SK-N-SH treated with all-trans-retinoic acid at 6 μM for 48 hours (cell line): Measurements from ENCODE around the gene CAND1.

Experiments
- ATAC-seq: fragments of 200-7000 bp; cut with Tn5 transposase; 3 replicates; pipeline ENCODE4 v1.9.1; 2020; ENCODE audit warnings: mild to moderate bottlenecking, moderate library complexity
- ARNTL ChIP-seq: fragments of 450-650 bp; formaldehyde crosslinking; IDR thresholded peaks from 2 replicates; pipeline ENCODE4 v1.5.0; 2020; ENCODE audit warnings: low read depth, mild to moderate bottlenecking, moderate library complexity, borderline replicate concordance
- BACH2 ChIP-seq: fragments of 250-450 bp; sonication (Bioruptor Pico); IDR thresholded peaks from 2 replicates; pipeline ENCODE4 v1.9.0; 2021; ENCODE audit warnings: mild to moderate bottlenecking, borderline replicate concordance
- CSDC2 ChIP-seq: fragments of 250-450 bp; sonication (Bioruptor Pico); IDR thresholded peaks from 2 replicates; pipeline ENCODE4 v1.5.0; 2020; ENCODE audit warnings: mild to moderate bottlenecking, moderate library complexity
- CSRNP3 ChIP-seq: fragments of 250-450 bp; sonication (Bioruptor Pico); IDR thresholded peaks from 2 replicates; pipeline ENCODE4 v1.5.1; 2021; ENCODE audit warnings: mild to moderate bottlenecking, moderate library complexity
- ESRRG ChIP-seq: fragments of 250-450 bp; sonication (Bioruptor Pico); IDR thresholded peaks from 2 replicates; pipeline ENCODE4 v1.6.1; 2021; ENCODE audit warnings: mild to moderate bottlenecking
- GLIS3 ChIP-seq: fragments of 250-450 bp; sonication (Bioruptor Pico); IDR thresholded peaks from 2 replicates; pipeline ENCODE4 v1.5.0; 2020; ENCODE audit warnings: mild to moderate bottlenecking, moderate library complexity
- ISL1 ChIP-seq: fragments of 250-450 bp; sonication (Bioruptor Pico); IDR thresholded peaks from 2 replicates; pipeline ENCODE4 v2.1.2; 2022; ENCODE audit warnings: mild to moderate bottlenecking, moderate library complexity
- OSR1 ChIP-seq: fragments of 250-450 bp; sonication (Bioruptor Pico); IDR thresholded peaks from 2 replicates; pipeline ENCODE4 v1.8.0; 2022; ENCODE audit warnings: moderate library complexity, mild to moderate bottlenecking, inconsistent platforms
- POU6F1 ChIP-seq: fragments of 250-450 bp; sonication (Bioruptor Pico); IDR thresholded peaks from 2 replicates; pipeline ENCODE4 v1.8.0; 2021; ENCODE audit warnings: low read depth, mild to moderate bottlenecking, moderate library complexity, borderline replicate concordance
- PPARA ChIP-seq: fragments of 250-450 bp; sonication (Bioruptor Pico); IDR thresholded peaks from 2 replicates; pipeline ENCODE4 v1.5.0; 2020; ENCODE audit warnings: mild to moderate bottlenecking, borderline replicate concordance
- RARB ChIP-seq: fragments of 250-450 bp; sonication (Bioruptor Pico); IDR thresholded peaks from 2 replicates; pipeline ENCODE4 v1.8.0; 2021; ENCODE audit warnings: mild to moderate bottlenecking, moderate library complexity
- TCF4 ChIP-seq: fragments of 250-450 bp; sonication (Bioruptor Pico); IDR thresholded peaks from 2 replicates; pipeline ENCODE4 v1.8.0; 2021; ENCODE audit warnings: mild to moderate bottlenecking, moderate library complexity, borderline replicate concordance
- TOX ChIP-seq: fragments of 250-450 bp; sonication (Bioruptor Pico); IDR thresholded peaks from 2 replicates; pipeline ENCODE4 v1.8.0; 2021; ENCODE audit warnings: mild to moderate bottlenecking, moderate library complexity, borderline replicate concordance
- TSHZ2 ChIP-seq: fragments of 250-450 bp; sonication (Bioruptor Pico); IDR thresholded peaks from 2 replicates; pipeline ENCODE4 v1.5.0; 2020; ENCODE audit warnings: mild to moderate bottlenecking, moderate library complexity
- ZC3H10 ChIP-seq: fragments of 250-450 bp; sonication (Bioruptor Pico); IDR thresholded peaks from 2 replicates; pipeline ENCODE4 v1.5.1; 2021; ENCODE audit warnings: mild to moderate bottlenecking, moderate library complexity
- ZFP3 ChIP-seq: fragments of 250-450 bp; sonication (Bioruptor Pico); IDR thresholded peaks from 2 replicates; pipeline ENCODE4 v1.5.0; 2020; ENCODE audit warnings: mild to moderate bottlenecking, moderate library complexity
- ZFP30 ChIP-seq: fragments of 450-650 bp; formaldehyde crosslinking; IDR thresholded peaks from 2 replicates; pipeline ENCODE4 v1.5.0; 2022; ENCODE audit warnings: mild to moderate bottlenecking, moderate library complexity
- ZNF565 ChIP-seq: fragments of 450-650 bp; formaldehyde crosslinking; conservative IDR thresholded peaks from 2 replicates; pipeline ENCODE4 v1.5.0; 2020; ENCODE audit warnings: low read depth, mild to moderate bottlenecking, moderate library complexity
- ZNF70 ChIP-seq: fragments of 450-650 bp; formaldehyde crosslinking; IDR thresholded peaks from 2 replicates; pipeline ENCODE4 v1.5.0; 2020; ENCODE audit warnings: mild to moderate bottlenecking, moderate library complexity
- ZNF8 ChIP-seq: fragments of 450-650 bp; formaldehyde crosslinking; IDR thresholded peaks from 2 replicates; pipeline ENCODE4 v1.5.0; 2020; ENCODE audit warnings: mild to moderate bottlenecking, moderate library complexity
- TF ChIP-seq, protein P1 (sequence below): fragments of 250-450 bp; sonication (Bioruptor Pico); IDR thresholded peaks from 2 replicates; pipeline ENCODE4 v1.8.0; 2020; ENCODE audit warnings: mild to moderate bottlenecking, moderate library complexity, borderline replicate concordance
- TF ChIP-seq, protein P2 (sequence below): fragments of 250-450 bp; sonication (Bioruptor Pico); IDR thresholded peaks from 2 replicates; pipeline ENCODE4 v1.5.1; 2020; ENCODE audit warnings: low read depth, mild to moderate bottlenecking, moderate library complexity

The CAND1 gene

GRCh38 chr12:67331828-67332227, 62.7 kb downstream of the CAND1 start:
- TF ChIP-seq ARNTL (CRISPR knock-in tag) (no peak), TSHZ2 (CRISPR knock-in tag) (no peak), ZNF70 (CRISPR knock-in tag) (no peak), RARB (CRISPR knock-in tag) (no peak), TOX (CRISPR knock-in tag) (no peak), TCF4 (no peak), ZC3H10 (no peak), ZNF8 (CRISPR knock-in tag) (no peak), GLIS3 (CRISPR knock-in tag) (no peak), CSRNP3 (CRISPR knock-in tag) (no peak), ESRRG (CRISPR knock-in tag) (no peak), CSDC2 (CRISPR knock-in tag) (no peak), ZFP30 (CRISPR knock-in tag) (no peak), ZNF565 (no peak), POU6F1 (CRISPR knock-in tag) (no peak), BACH2 (CRISPR knock-in tag) (no peak), PPARA (no peak), OSR1 (CRISPR knock-in tag) (no peak)
- TF ChIP-seq, protein P1, sequence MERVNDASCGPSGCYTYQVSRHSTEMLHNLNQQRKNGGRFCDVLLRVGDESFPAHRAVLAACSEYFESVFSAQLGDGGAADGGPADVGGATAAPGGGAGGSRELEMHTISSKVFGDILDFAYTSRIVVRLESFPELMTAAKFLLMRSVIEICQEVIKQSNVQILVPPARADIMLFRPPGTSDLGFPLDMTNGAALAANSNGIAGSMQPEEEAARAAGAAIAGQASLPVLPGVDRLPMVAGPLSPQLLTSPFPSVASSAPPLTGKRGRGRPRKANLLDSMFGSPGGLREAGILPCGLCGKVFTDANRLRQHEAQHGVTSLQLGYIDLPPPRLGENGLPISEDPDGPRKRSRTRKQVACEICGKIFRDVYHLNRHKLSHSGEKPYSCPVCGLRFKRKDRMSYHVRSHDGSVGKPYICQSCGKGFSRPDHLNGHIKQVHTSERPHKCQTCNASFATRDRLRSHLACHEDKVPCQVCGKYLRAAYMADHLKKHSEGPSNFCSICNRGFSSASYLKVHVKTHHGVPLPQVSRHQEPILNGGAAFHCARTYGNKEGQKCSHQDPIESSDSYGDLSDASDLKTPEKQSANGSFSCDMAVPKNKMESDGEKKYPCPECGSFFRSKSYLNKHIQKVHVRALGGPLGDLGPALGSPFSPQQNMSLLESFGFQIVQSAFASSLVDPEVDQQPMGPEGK (CRISPR knock-in tag), result no peak
- no peak for ATAC-seq

DNA sequence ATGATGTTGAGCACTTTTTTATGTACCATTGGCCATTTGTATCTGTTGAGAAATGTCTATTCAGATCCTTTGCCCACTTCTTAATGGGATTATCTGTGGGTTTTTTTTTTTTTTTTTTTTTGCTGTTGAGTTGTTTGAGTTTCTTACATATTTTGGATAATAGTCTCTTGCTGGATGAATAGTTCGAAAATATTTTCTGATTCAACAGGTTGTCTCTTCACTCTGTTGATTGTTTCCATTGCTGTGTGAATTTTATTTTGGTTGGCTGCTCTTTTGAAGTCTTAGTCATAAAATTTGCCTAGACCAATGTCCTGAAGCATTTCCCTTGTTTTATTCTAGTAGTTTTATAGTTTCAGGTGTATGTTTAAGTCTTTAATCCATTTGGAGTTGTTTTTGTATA, 64.5 kb downstream of the CAND1 start:
- no peak for TF ChIP-seq TCF4
- TF ChIP-seq, protein P1 (CRISPR knock-in tag), result no peak
- TF ChIP-seq TOX (CRISPR knock-in tag), result no peak
- TF ChIP-seq, protein P2, sequence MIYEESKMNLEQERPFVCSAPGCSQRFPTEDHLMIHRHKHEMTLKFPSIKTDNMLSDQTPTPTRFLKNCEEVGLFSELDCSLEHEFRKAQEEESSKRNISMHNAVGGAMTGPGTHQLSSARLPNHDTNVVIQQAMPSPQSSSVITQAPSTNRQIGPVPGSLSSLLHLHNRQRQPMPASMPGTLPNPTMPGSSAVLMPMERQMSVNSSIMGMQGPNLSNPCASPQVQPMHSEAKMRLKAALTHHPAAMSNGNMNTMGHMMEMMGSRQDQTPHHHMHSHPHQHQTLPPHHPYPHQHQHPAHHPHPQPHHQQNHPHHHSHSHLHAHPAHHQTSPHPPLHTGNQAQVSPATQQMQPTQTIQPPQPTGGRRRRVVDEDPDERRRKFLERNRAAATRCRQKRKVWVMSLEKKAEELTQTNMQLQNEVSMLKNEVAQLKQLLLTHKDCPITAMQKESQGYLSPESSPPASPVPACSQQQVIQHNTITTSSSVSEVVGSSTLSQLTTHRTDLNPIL (CRISPR knock-in tag), result no peak
- TF ChIP-seq TSHZ2 (CRISPR knock-in tag), result no peak
- no peak for TF ChIP-seq OSR1 (CRISPR knock-in tag)
- no peak for TF ChIP-seq ZFP3 (CRISPR knock-in tag)
- TF ChIP-seq ZNF8 (CRISPR knock-in tag), result no peak
- TF ChIP-seq BACH2 (CRISPR knock-in tag), result no peak
- no peak for TF ChIP-seq ESRRG (CRISPR knock-in tag)
- no peak for TF ChIP-seq ZNF70 (CRISPR knock-in tag)
- no peak for TF ChIP-seq ZFP30 (CRISPR knock-in tag)
- TF ChIP-seq ARNTL (CRISPR knock-in tag), result no peak
- no peak for TF ChIP-seq RARB (CRISPR knock-in tag)
- TF ChIP-seq ZNF565, result no peak
- TF ChIP-seq ISL1, result no peak
- no peak for TF ChIP-seq CSRNP3 (CRISPR knock-in tag)
- TF ChIP-seq GLIS3 (CRISPR knock-in tag), result no peak
- ATAC-seq, result no peak
